Measurements from ENCODE around the gene SPART.

SPART gene

GRCh38 chr13:36286006-36286405 lies 60.2 kb downstream of the SPART start:
- H3K4me3 ChIP-seq (ENCODE audit: low read depth, low read length) = no peak overlapping the region
- H3K27me3 ChIP-seq (replicated peaks) = no peaks in the 10 kb centered on the region
- TF ChIP-seq CTCF (IDR thresholded peaks at IDR 0.05; ENCODE audit: low read depth, low read length, missing control alignments) = no peak
- H3K36me3 ChIP-seq (replicated peaks) = no peaks in the 10 kb centered on the region
- DNase-seq = no peak
- in situ Hi-C loops (cut with HindIII; ENCODE audit: low pct_ligation_motif_present, low sequenced_read_pairs) = no loop called here
- H3K27ac ChIP-seq = no peak overlapping the region

- DNase-seq = no peak
- peak; percentile 56 for TF ChIP-seq CTCF (IDR thresholded peaks at IDR 0.05; ENCODE audit: low read depth, low read length, missing control alignments)
- in situ Hi-C loops (cut with HindIII; ENCODE audit: low pct_ligation_motif_present, low sequenced_read_pairs) = no loop called here
- H3K4me3 ChIP-seq (ENCODE audit: low read depth, low read length) = no peak overlapping the region
- H3K27ac ChIP-seq = no peak overlapping the region
- H3K36me3 ChIP-seq (replicated peaks) = no peaks in the 10 kb centered on the region
- no peaks in the 10 kb centered on the region for H3K27me3 ChIP-seq (replicated peaks)
Observed at GRCh38 chr13:36282821-36283432, 63.3 kb downstream of the SPART start.

GRCh38 chr13:36275190-36276002 lies 70.8 kb downstream of the SPART start:
- TF ChIP-seq CTCF (IDR thresholded peaks at IDR 0.05; ENCODE audit: low read depth, low read length, missing control alignments) = peak; percentile 46
- Histone ChIP-seq H3K27me3 (replicated peaks) (no peaks in the 10 kb centered on the region), H3K36me3 (replicated peaks) (no peaks in the 10 kb centered on the region), H3K4me3 (ENCODE audit: low read depth, low read length) (no peak overlapping the region), H3K27ac (peak overlapping the region; percentile 89)
- in situ Hi-C loops (cut with HindIII; ENCODE audit: low pct_ligation_motif_present, low sequenced_read_pairs) = no loop called here
- peak; percentile 90 for DNase-seq

DNA sequence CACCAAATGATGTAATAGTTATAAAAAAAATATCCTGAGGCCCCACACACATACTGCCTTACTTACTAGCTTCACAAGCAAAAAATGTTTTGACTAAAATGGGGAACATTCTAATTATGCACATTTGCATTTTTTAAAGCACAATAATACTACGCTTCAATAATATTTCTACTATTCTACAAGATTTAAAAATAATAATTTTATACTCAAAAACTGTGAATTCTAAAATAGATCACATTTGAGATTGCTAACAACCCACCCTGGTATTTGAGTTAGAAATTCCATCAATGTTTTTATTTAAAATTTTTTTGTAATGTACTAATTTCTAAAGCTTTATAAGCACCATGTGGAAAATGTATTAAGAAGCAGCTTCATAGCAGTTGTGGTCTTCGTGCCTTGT lies 72.8 kb downstream of the SPART start:
- DNase-seq = no peak
- Histone ChIP-seq H3K4me3 (ENCODE audit: low read depth, low read length) (no peak overlapping the region), H3K27me3 (replicated peaks) (no peaks in the 10 kb centered on the region), H3K27ac (no peak overlapping the region), H3K36me3 (replicated peaks) (no peaks in the 10 kb centered on the region)
- in situ Hi-C loops (cut with HindIII; ENCODE audit: low pct_ligation_motif_present, low sequenced_read_pairs) = no loop called here
- TF ChIP-seq CTCF (IDR thresholded peaks at IDR 0.05; ENCODE audit: low read depth, low read length, missing control alignments) = no peak

GRCh38 chr13:36261976-36262375 lies 84.2 kb downstream of the SPART start:
- no peak overlapping the region for H3K4me3 ChIP-seq (ENCODE audit: low read depth, low read length)
- no peak for TF ChIP-seq CTCF (IDR thresholded peaks at IDR 0.05; ENCODE audit: low read depth, low read length, missing control alignments)
- no peaks in the 10 kb centered on the region for H3K36me3 ChIP-seq (replicated peaks)
- no peaks in the 10 kb centered on the region for H3K27me3 ChIP-seq (replicated peaks)
- in situ Hi-C loops (cut with HindIII; ENCODE audit: low pct_ligation_motif_present, low sequenced_read_pairs) = no loop called here
- DNase-seq = no peak
- H3K27ac ChIP-seq = no peak overlapping the region
